ENCODE results near the gene FBN2. TPM values are rescaled to one million over a fixed set of nuclear protein-coding genes. Genes with fewer than 3 reads are reported as not detected.

The FBN2 gene
- polyA plus RNA-seq, 1 donor from 2014 or later: 1.6 TPM

DNA sequence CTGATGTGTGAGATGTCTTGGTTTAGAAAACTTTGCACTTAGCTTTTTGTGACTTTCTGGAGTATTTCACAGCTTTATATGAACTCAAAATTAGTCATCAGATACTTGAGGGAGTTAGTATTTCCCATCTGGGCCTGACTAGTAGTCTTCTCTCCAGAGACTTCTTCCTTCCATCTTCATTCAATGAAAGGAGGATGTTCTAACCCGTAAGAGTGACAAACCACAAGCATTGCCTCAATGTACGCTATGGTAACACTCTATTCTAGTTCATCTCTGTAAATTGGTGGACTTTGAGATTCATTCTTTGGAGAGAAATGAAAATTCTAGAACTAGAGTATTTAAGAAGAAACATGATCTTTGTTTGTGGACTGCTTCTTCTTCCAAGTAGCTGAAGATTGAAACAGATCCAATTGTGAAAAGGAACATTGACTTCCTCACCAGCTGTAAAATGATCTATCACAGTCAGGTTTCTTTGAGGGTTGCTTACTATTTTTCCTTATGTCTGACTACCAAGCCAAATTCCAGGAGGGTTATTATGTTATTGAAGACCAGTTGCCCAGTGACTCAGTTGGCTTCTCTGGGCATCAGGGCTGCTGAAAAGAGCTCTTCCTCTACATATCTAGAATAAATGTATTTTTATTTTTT lies 296.9 kb downstream of the FBN2 start:
- TF ChIP-seq EP300 (conservative IDR thresholded peaks at IDR 0.05; ENCODE audit: poor library complexity, severe bottlenecking) (no peak), TAF1 (IDR thresholded peaks at IDR 0.05; ENCODE audit: low read depth) (no peak), SMC3 (conservative IDR thresholded peaks at IDR 0.05; ENCODE audit: poor library complexity) (no peak), CTCF (IDR thresholded peaks at IDR 0.05; ENCODE audit: poor library complexity, severe bottlenecking) (no peak), MXI1 (conservative IDR thresholded peaks at IDR 0.05; ENCODE audit: poor library complexity, severe bottlenecking) (no peak), RAD21 (conservative IDR thresholded peaks at IDR 0.05) (no peak), POLR2AphosphoS5 (IDR thresholded peaks at IDR 0.05) (no peak), EZH2 (IDR thresholded peaks at IDR 0.05; ENCODE audit: borderline replicate concordance, insufficient read depth, low read length, poor library complexity, severe bottlenecking) (no peak)
- TF ChIP-seq, protein P1, sequence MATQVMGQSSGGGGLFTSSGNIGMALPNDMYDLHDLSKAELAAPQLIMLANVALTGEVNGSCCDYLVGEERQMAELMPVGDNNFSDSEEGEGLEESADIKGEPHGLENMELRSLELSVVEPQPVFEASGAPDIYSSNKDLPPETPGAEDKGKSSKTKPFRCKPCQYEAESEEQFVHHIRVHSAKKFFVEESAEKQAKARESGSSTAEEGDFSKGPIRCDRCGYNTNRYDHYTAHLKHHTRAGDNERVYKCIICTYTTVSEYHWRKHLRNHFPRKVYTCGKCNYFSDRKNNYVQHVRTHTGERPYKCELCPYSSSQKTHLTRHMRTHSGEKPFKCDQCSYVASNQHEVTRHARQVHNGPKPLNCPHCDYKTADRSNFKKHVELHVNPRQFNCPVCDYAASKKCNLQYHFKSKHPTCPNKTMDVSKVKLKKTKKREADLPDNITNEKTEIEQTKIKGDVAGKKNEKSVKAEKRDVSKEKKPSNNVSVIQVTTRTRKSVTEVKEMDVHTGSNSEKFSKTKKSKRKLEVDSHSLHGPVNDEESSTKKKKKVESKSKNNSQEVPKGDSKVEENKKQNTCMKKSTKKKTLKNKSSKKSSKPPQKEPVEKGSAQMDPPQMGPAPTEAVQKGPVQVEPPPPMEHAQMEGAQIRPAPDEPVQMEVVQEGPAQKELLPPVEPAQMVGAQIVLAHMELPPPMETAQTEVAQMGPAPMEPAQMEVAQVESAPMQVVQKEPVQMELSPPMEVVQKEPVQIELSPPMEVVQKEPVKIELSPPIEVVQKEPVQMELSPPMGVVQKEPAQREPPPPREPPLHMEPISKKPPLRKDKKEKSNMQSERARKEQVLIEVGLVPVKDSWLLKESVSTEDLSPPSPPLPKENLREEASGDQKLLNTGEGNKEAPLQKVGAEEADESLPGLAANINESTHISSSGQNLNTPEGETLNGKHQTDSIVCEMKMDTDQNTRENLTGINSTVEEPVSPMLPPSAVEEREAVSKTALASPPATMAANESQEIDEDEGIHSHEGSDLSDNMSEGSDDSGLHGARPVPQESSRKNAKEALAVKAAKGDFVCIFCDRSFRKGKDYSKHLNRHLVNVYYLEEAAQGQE (IDR thresholded peaks at IDR 0.05; ENCODE audit: borderline replicate concordance): no peak
- no peaks in the 10 kb centered on the region for H3K79me2 ChIP-seq (replicated peaks; ENCODE audit: insufficient read depth, low read length)
- H3K27me3 ChIP-seq (ENCODE audit: insufficient read depth, low read depth, low read length): no peaks in the 10 kb centered on the region
- no peak overlapping the region for H3K9ac ChIP-seq (ENCODE audit: low read length)
- H3K27ac ChIP-seq (ENCODE audit: low read length): no peak overlapping the region
- H3K4me3 ChIP-seq (ENCODE audit: low read length): no peak overlapping the region
- no peaks in the 10 kb centered on the region for H3K36me3 ChIP-seq (ENCODE audit: insufficient read depth, low read length)
- H3F3A ChIP-seq (ENCODE audit: insufficient read depth, low read length, poor library complexity, severe bottlenecking): no peaks in the 10 kb centered on the region
- H4K20me1 ChIP-seq (ENCODE audit: insufficient read depth): no peaks in the 10 kb centered on the region
- H3K9me3 ChIP-seq (ENCODE audit: low read length): no peaks in the 10 kb centered on the region
- no peak overlapping the region for H2AFZ ChIP-seq (ENCODE audit: low read depth, low read length)
- no peaks in the 10 kb centered on the region for H3K9me2 ChIP-seq (ENCODE audit: insufficient read depth, low read length)
- H3K4me2 ChIP-seq (ENCODE audit: low read length): no peak overlapping the region

- no peak overlapping the region for H3K4me3 ChIP-seq (ENCODE audit: low read length)
- H3K9me3 ChIP-seq (ENCODE audit: low read length): no peaks in the 10 kb centered on the region
- H2AFZ ChIP-seq (ENCODE audit: low read depth, low read length): no peak overlapping the region
- TF ChIP-seq POLR2AphosphoS5 (IDR thresholded peaks at IDR 0.05) (peak; percentile 64), CTCF (IDR thresholded peaks at IDR 0.05; ENCODE audit: poor library complexity, severe bottlenecking) (no peak), EP300 (conservative IDR thresholded peaks at IDR 0.05; ENCODE audit: poor library complexity, severe bottlenecking) (peak; percentile 34)
- no peaks in the 10 kb centered on the region for H3F3A ChIP-seq (ENCODE audit: insufficient read depth, low read length, poor library complexity, severe bottlenecking)
- H3K27ac ChIP-seq (ENCODE audit: low read length): no peak overlapping the region
- no peak overlapping the region for H3K4me2 ChIP-seq (ENCODE audit: low read length)
- H3K27me3 ChIP-seq (ENCODE audit: insufficient read depth, low read depth, low read length): no peaks in the 10 kb centered on the region
- H3K36me3 ChIP-seq (ENCODE audit: insufficient read depth, low read length): no peaks in the 10 kb centered on the region
- no peaks in the 10 kb centered on the region for H4K20me1 ChIP-seq (ENCODE audit: insufficient read depth)
- no peaks in the 10 kb centered on the region for H3K9me2 ChIP-seq (ENCODE audit: insufficient read depth, low read length)
- no peaks in the 10 kb centered on the region for H3K79me2 ChIP-seq (replicated peaks; ENCODE audit: insufficient read depth, low read length)
- no peak overlapping the region for H3K9ac ChIP-seq (ENCODE audit: low read length)
Observed at GRCh38 chr5:128237546-128237945, 300.5 kb downstream of the FBN2 start.
